Body of pancreas (tissue), 4 donors: ENCODE data around the gene ACTL8.

Source experiments
- CTCF ChIP-seq, 7 experiments: fragments of 450-650 bp in 4 of 7; fragments of 200-600 bp in 3 of 7; sonication (generic) in 3 of 7; IDR thresholded peaks; one replicate each; pipeline ENCODE4 v1.5.1; 2016 to 2019; ENCODE audit warnings: antibody characterized with exemption in 7 of 7
- POLR2A ChIP-seq, 3 donors: fragments of 450-650 bp; IDR thresholded peaks; one replicate each; pipeline ENCODE4 v1.6.1; 2016; ENCODE audit warnings: antibody characterized with exemption in 3 of 3, mild to moderate bottlenecking in 2 of 3

DNA sequence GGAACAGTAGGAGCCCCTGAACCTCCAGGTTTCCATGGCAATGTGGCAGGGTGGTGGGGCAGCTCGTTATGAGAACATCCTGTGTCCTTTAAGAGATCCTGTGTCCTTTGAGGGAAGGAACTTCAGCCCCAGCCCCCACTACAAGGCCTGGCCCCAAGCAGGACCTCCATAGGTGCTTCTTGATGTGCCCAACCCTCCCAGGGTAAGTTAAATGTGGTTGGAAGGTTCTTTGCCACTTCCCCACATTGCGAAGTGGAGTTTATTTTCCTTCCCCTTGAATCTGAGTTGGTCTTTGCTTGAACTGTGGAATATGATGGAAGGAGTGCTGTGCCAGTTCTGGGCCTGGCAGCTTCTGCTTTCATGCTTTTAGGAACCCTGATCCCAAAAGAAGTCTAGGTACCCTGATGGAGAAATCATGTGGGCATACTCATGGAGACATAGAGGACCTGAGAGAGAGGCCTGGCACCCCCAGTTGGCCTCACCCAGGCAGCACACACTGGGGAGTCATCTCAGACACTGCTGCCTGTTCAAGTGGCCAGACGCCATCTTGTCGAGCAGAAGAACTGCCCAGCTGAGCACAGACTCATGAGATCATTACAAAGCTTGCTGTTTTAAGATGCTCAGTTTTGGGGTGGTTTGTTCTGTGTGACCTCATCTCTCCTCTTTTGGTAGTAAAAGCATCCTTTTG, 44.1 kb upstream of the ACTL8 start:
- TF ChIP-seq CTCF (IDR thresholded peaks at IDR 0.05) (no peak), POLR2A (IDR thresholded peaks at IDR 0.05) (no peak)
